HepG2 (cell line): ENCODE results near the gene ALS2CL. TPM values are rescaled to one million over a fixed set of nuclear protein-coding genes. Genes with fewer than 3 reads are reported as not detected.

Experiments
- ATAC-seq: fragments of 200-7000 bp; cut with Tn5 transposase; 3 replicates; pipeline ENCODE4 v1.9.1; 2020; ENCODE audit warnings: mild to moderate bottlenecking, moderate library complexity
- BruUV-seq: library from RNA; stranded (reverse); fragments of 400-500 nt; replicated peaks from 2 replicates; lab custom pipeline; 2021; lab: Mats Ljungman, UMichigan
- CTCF ChIA-PET: fragments of 300-600 bp; formaldehyde crosslinking; extraction: SDS; loops from one replicate; lab custom pipeline; 2021; ENCODE audit warnings: low total read pairs, inconsistent platforms, low intra/inter-chr PET ratio; lab: Yijun Ruan, JAX
- POLR2A ChIA-PET: fragments of 350-600 bp; sonication (Branson Sonifier 250); formaldehyde crosslinking; loops from one replicate; lab custom pipeline; 2020; ENCODE audit warnings: antibody characterized with exemption, inconsistent platforms; lab: Yijun Ruan, JAX
- DNase-seq: peaks from one replicate; pipeline ENCODE4 v3.0.0-alpha.2; 2015; ENCODE audit warnings: low spot score
- FAIRE-seq: peaks from 3 replicates; lab custom pipeline; 2011; peaks lifted over from hg19 to GRCh38; lab: Jason Lieb, UNC
- H2AFZ ChIP-seq: one replicate; pipeline ENCODE4 v1.6.1; 2011; ENCODE audit warnings: low read length, inconsistent platforms
- H3K27ac ChIP-seq: fragments of 300-600 bp; 3 replicates; pipeline ENCODE4 v1.8.0; 2011; ENCODE audit warnings: mixed run types, mild to moderate bottlenecking, mixed read lengths, low read length, inconsistent platforms; ENCODE audit not compliant: insufficient read depth; ENCODE audit errors: extremely low read length
- H3K27me3 ChIP-seq, 2 experiments: fragments of 200-600 bp in 1 of 2; 2 replicates in 1 of 2; 3 replicates in 1 of 2; pipeline versions ENCODE4 v1.6.0 to v1.8.0; 2011; ENCODE audit warnings: low read length in 2 of 2, mild to moderate bottlenecking in 2 of 2, moderate library complexity in 2 of 2, inconsistent platforms in 1 of 2; ENCODE audit not compliant: insufficient read depth in 2 of 2, control insufficient read depth in 1 of 2
- H3K36me3 ChIP-seq, 2 experiments: fragments of 200-600 bp in 1 of 2; replicated peaks in 1 of 2; 2 replicates in 1 of 2; 3 replicates in 1 of 2; pipeline versions ENCODE4 v1.5.1 to v1.8.0; 2011; ENCODE audit warnings: low read length in 2 of 2, inconsistent platforms in 1 of 2; ENCODE audit not compliant: insufficient read depth in 2 of 2, control insufficient read depth in 1 of 2
- H3K4me1 ChIP-seq: 2 replicates; pipeline ENCODE4 v1.5.1; 2012; ENCODE audit warnings: low read length, inconsistent platforms; ENCODE audit not compliant: insufficient read depth
- H3K4me2 ChIP-seq: 2 replicates; pipeline ENCODE4 v1.6.0; 2011; ENCODE audit warnings: low read depth, low read length, inconsistent platforms
- H3K4me3 ChIP-seq, 3 experiments: fragments of 200-600 bp in 1 of 3; sonication (generic), shearing (Covaris generic) in 1 of 3; replicated peaks in 1 of 3; 2 replicates each; pipeline ENCODE4 v1.5.1; 2011 to 2016; ENCODE audit warnings: low read length in 3 of 3, inconsistent platforms in 2 of 3, low read depth in 2 of 3, mild to moderate bottlenecking in 2 of 3, control low read depth in 1 of 3, mixed read lengths in 1 of 3; ENCODE audit not compliant: insufficient read depth in 1 of 3
- H3K79me2 ChIP-seq: one replicate; pipeline ENCODE4 v1.6.1; 2011; ENCODE audit warnings: low read length, inconsistent platforms; ENCODE audit not compliant: insufficient read depth
- H3K9ac ChIP-seq: 2 replicates; pipeline ENCODE4 v1.6.0; 2011; ENCODE audit warnings: mild to moderate bottlenecking, low read depth, low read length, inconsistent platforms; ENCODE audit not compliant: insufficient read depth
- H3K9me3 ChIP-seq: 2 replicates; pipeline ENCODE4 v1.5.1; 2012; ENCODE audit warnings: mild to moderate bottlenecking, low read length
- H4K20me1 ChIP-seq: 2 replicates; pipeline ENCODE4 v1.6.0; 2011; ENCODE audit warnings: inconsistent platforms, mild to moderate bottlenecking, low read length, moderate library complexity; ENCODE audit not compliant: insufficient read depth
- AGO2 ChIP-seq: fragments of 200-400 bp; formaldehyde crosslinking; optimal IDR thresholded peaks from 2 replicates; pipeline ENCODE3; 2017; ENCODE audit warnings: mild to moderate bottlenecking, low read depth, low read length, moderate library complexity
- CTCF ChIP-seq: sonication (generic); formaldehyde crosslinking; IDR thresholded peaks from 2 replicates; pipeline ENCODE4 v1.5.0; 2020; ENCODE audit warnings: mild to moderate bottlenecking, missing genetic modification reagents, moderate library complexity
- DDIT3 ChIP-seq: sonication (generic); formaldehyde crosslinking; IDR thresholded peaks from 2 replicates; pipeline ENCODE4 v1.4.0; 2020; ENCODE audit warnings: mild to moderate bottlenecking, missing genetic modification reagents
- HNRNPLL ChIP-seq: fragments of 200-400 bp; formaldehyde crosslinking; IDR thresholded peaks from 2 replicates; pipeline ENCODE4 v1.6.1; 2017; ENCODE audit warnings: mild to moderate bottlenecking, low read depth, low read length; ENCODE audit not compliant: poor library complexity, severe bottlenecking
- LCORL ChIP-seq, 2 experiments: fragments of 450-650 bp in 1 of 2; sonication (generic) in 1 of 2; formaldehyde crosslinking in 1 of 2; IDR thresholded peaks; 2 replicates each; pipeline versions ENCODE4 v1.5.0 to v1.6.1; 2017 to 2020; ENCODE audit warnings: antibody characterized with exemption in 1 of 2, missing genetic modification reagents in 1 of 2
- PITX1 ChIP-seq: sonication (generic); formaldehyde crosslinking; IDR thresholded peaks from 2 replicates; pipeline ENCODE4 v1.5.1; 2020; ENCODE audit warnings: mild to moderate bottlenecking, missing genetic modification reagents
- SRSF1 ChIP-seq: fragments of 200-400 bp; formaldehyde crosslinking; optimal IDR thresholded peaks from 2 replicates; pipeline ENCODE3; 2017; ENCODE audit warnings: mild to moderate bottlenecking, low read depth, low read length, moderate library complexity
- TGIF2 ChIP-seq: IDR thresholded peaks from 2 replicates; pipeline ENCODE4 v1.6.1; 2016; ENCODE audit warnings: control low read depth, missing compliant biosample characterization
- ZBTB33 ChIP-seq: sonication (generic); formaldehyde crosslinking; IDR thresholded peaks from 2 replicates; pipeline ENCODE4 v1.4.0; 2020; ENCODE audit warnings: missing genetic modification reagents
- ZNF17 ChIP-seq: sonication (generic); formaldehyde crosslinking; IDR thresholded peaks from 2 replicates; pipeline ENCODE4 v1.5.0; 2020; ENCODE audit warnings: mild to moderate bottlenecking, missing genetic modification reagents
- ZNF331 ChIP-seq: sonication (generic); formaldehyde crosslinking; IDR thresholded peaks from 2 replicates; pipeline ENCODE4 v1.4.0; 2020; ENCODE audit warnings: missing genetic modification reagents
- ZNF460 ChIP-seq: sonication (generic); formaldehyde crosslinking; IDR thresholded peaks from 2 replicates; pipeline ENCODE4 v1.5.1; 2020; ENCODE audit warnings: missing genetic modification reagents, mild to moderate bottlenecking, borderline replicate concordance
- ZNF619 ChIP-seq: sonication (generic); formaldehyde crosslinking; IDR thresholded peaks from 2 replicates; pipeline ENCODE4 v1.4.0; 2020; ENCODE audit warnings: mild to moderate bottlenecking, missing genetic modification reagents
- WGBS: methylation state at CpG from one replicate; pipeline ENCODE4 v1.1.6; 2017; ENCODE audit warnings: low lambda C conversion rate; 5-methylcytosine and 5-hydroxymethylcytosine counted together
- in situ Hi-C: cut with HindIII; loops from 2 replicates; pipeline ENCODE4 v1.10.0; 2017; ENCODE audit warnings: low pct_unique_long_range_greater_than_20kb; ENCODE audit not compliant: extremely low pct_ligation_motif_present
- intact Hi-C: fragments of 100-400 bp; cut with micrococcal nuclease; formaldehyde crosslinking; loops from one replicate; pipeline ENCODE4 v1.10.0; 2022; ENCODE audit not compliant: unreplicated experiment
- polyA plus RNA-seq, 8 experiments: library from polyadenylated mRNA; depleted of rRNA in 3 of 8; stranded (reverse) in 7 of 8; unstranded in 1 of 8; fragments of >200 nt; fragmentation: Illumina TruSeq in 4 of 8; extraction: Trizol in 4 of 8; gene quantifications; 2 replicates each; pipeline versions ENCODE4 v1.2.1 to v1.2.3, GENCODE V29; 2011 to 2016; ENCODE audit warnings: low read depth in 4 of 8, missing spikeins in 1 of 8, mixed read lengths in 1 of 8; ENCODE audit not compliant: insufficient read depth in 1 of 8
- total RNA-seq, 5 experiments: library from RNA; depleted of rRNA; stranded (reverse); fragments of >200 nt; fragmentation: Illumina TruSeq; extraction: Trizol; gene quantifications; 2 replicates each; pipeline ENCODE4 v1.2.3, GENCODE V29; 2016; ENCODE audit warnings: low read depth in 1 of 5

The ALS2CL gene
- total and polyA plus RNA-seq, 2 of the 13 experiments (the other 11 are each of a cell fraction or from before 2014, with no cell fraction given): not detected

DNA sequence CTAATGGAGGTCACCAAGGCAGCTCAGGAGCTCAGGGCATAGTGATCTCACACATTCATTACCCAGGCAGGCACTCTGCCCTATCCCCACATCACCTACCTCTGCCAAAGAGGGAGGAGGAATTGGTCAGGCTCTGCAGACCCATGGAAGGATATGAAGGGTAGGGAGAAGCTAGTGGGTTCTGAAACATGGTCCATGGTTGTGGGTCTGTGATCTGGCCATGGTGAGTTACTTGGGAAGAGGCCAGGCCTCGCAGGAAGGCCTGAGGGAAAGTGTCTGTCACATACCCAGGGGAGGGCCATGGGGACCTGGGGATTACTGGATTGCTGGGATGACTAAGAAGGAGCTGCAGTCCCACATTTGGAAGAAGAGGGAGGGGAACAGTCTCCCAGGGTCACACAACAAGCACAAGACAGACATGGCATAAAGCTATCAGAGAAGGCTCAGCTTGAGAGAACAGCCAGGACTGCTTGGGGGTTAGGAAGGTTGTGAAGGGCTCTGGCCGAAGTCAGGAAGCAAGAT, 25.6 kb upstream of the ALS2CL start (continued):
- no peak for TF ChIP-seq SRSF1
- no peak for TF ChIP-seq ZNF619 (CRISPR knock-in tag)
- TF ChIP-seq PITX1: no peak
- TF ChIP-seq DDIT3 (CRISPR knock-in tag): no peak
- no peak for TF ChIP-seq ZNF331 (CRISPR knock-in tag)
- no peak for TF ChIP-seq LCORL (IDR thresholded peaks at IDR 0.05)
- no peak for TF ChIP-seq LCORL (CRISPR knock-in tag; IDR thresholded peaks at IDR 0.05)
- TF ChIP-seq ZNF460 (CRISPR knock-in tag): no peak
- no peak for TF ChIP-seq ZNF17 (CRISPR knock-in tag)

DNA sequence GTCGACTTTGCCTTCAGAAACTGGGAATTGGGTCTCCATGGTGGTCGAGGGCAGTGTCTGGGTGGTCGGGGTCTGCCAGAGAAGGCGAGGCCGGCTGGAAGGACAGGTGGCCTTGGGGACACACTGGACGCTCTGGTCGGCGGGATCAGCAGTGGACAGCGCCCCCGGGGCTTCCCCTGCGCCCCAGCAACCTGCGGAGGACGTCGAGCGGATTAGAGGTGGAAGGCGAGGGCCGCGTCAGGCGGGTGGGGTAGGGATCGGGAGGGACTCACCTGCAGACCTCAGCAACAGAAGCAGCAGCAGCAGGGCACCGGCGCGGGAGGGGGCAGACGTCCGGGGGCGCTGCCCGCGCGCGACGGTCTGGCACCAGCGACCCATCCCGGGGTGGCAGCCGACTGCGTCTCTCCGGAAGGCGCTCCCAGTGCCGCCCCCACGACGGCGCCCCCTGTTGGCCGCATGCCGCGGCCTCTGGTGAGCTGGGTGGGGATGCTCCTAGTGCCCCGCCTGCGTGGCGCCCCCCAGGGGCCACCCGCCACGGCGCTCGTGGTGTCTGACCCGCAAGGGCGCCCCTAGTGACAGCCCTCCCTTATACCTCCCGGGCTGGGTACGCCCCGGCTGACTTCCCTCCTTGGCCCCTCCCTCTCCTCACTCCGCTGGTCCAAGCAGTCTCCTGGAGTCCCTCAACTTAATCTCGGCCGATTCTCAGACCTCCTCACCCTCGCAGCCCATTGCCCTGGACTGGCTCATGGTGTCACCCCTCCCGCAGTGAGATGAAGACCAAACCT, 24.2 kb upstream of the ALS2CL start, which contains the start of gene PRSS50:
PRSS50 (minus strand) TSS at position 423 of the 785 bp plus-strand sequence; CDS start at position 378, 45 bp downstream.
- no peaks in the 10 kb centered on the region for H3K36me3 ChIP-seq
- FAIRE-seq: no peak
- intact Hi-C loops: no loop called here
- TF ChIP-seq AGO2 (no peak), CTCF (CRISPR knock-in tag) (peak; percentile 36; the same call in 1 of the 2 replicates), ZBTB33 (CRISPR knock-in tag) (peak; percentile 83), HNRNPLL (peak; percentile 12), TGIF2 (CRISPR knock-in tag) (no peak)
- TF ChIP-seq, all 625 proteins: peak for 3
- Histone ChIP-seq H3K9ac (no peak within 1 kb of the TSS), H3K4me2 (no peak within 1 kb of the TSS), H3K27me3 (peaks cover 4% of the 10 kb centered on the region in 2 experiments; a peak in 3 of 5 replicates), H3K79me2 (no peaks in the 10 kb centered on the region), H3K27ac (no peak within 1 kb of the TSS), H4K20me1 (no peaks in the 10 kb centered on the region), H2AFZ (no peak within 1 kb of the TSS), H3K4me3 (no peak within 1 kb of the TSS), H3K4me1 (no peaks in the 10 kb centered on the region), H3K9me3 (no peaks in the 10 kb centered on the region)
- in situ Hi-C loops: no loop called here
- BruUV-seq: no TSS peak
- ATAC-seq: peak; percentile 70
- ChIA-PET POLR2A (no interaction called here), CTCF (no interaction called here)
- WGBS: 61% methylated on average over 24 of the region's 61 CpGs
- DNase-seq: no peak
